LNCaP clone FGC (cell line): ENCODE measurements around the gene PRCC.

Source experiments
- DNase-seq: peaks from one replicate; pipeline ENCODE4 v3.0.0-alpha.2; 2011; ENCODE audit warnings: low read depth
- H3K4me3 ChIP-seq: 2 replicates; pipeline ENCODE4 v1.5.1; 2011; ENCODE audit warnings: mild to moderate bottlenecking, low read depth, low read length, control low read depth
- TF ChIP-seq, protein P1 (sequence below): IDR thresholded peaks from 2 replicates; pipeline ENCODE4 v1.5.1; 2012; ENCODE audit warnings: mild to moderate bottlenecking; ENCODE audit not compliant: control insufficient read depth, insufficient read depth; ENCODE audit errors: extremely low read depth

The PRCC gene

DNA sequence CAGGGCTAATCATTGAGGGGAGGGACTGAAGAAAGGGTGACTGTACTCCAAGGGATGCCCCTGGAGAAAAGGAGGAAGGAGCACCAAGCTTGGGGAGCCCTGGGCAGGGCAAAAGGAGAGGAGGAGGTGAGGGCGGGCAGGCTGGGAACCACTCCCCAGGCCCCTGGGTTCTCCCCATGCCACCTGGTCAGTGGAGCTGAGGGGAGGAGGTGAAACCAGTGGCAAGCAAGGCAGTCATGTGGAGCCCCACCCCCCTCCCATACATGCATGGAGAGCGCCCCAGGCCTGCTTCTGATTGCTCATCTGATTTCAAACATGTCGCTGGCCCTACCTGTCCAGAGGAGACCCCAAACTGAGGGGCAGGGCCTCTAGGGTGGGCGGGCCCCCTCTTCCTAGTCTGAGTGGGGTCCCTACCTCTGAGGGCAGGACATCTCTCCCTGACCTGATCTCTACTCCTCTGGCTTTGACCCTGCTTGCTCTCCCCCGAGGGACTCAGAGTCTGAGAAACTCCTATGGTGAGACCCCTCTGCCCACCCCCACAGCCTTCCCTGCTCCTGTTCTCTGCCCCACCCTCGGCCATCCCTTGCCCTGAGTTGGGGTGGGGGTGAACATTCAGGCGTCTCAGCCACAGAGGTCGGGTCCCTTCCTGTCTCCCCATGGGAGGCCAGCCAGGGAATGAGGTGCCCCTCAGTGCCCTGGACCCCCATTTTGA lies 73.0 kb downstream of the PRCC start:
- H3K4me3 ChIP-seq, result no peak overlapping the region
- TF ChIP-seq, protein P1, sequence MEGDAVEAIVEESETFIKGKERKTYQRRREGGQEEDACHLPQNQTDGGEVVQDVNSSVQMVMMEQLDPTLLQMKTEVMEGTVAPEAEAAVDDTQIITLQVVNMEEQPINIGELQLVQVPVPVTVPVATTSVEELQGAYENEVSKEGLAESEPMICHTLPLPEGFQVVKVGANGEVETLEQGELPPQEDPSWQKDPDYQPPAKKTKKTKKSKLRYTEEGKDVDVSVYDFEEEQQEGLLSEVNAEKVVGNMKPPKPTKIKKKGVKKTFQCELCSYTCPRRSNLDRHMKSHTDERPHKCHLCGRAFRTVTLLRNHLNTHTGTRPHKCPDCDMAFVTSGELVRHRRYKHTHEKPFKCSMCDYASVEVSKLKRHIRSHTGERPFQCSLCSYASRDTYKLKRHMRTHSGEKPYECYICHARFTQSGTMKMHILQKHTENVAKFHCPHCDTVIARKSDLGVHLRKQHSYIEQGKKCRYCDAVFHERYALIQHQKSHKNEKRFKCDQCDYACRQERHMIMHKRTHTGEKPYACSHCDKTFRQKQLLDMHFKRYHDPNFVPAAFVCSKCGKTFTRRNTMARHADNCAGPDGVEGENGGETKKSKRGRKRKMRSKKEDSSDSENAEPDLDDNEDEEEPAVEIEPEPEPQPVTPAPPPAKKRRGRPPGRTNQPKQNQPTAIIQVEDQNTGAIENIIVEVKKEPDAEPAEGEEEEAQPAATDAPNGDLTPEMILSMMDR, result no peak
- no peak for DNase-seq

- no peak for DNase-seq
- TF ChIP-seq, protein P1, result no peak
- H3K4me3 ChIP-seq, result no peak overlapping the region
Observed at GRCh38 chr1:156840898-156841279, 73.6 kb downstream of the PRCC start.

DNA sequence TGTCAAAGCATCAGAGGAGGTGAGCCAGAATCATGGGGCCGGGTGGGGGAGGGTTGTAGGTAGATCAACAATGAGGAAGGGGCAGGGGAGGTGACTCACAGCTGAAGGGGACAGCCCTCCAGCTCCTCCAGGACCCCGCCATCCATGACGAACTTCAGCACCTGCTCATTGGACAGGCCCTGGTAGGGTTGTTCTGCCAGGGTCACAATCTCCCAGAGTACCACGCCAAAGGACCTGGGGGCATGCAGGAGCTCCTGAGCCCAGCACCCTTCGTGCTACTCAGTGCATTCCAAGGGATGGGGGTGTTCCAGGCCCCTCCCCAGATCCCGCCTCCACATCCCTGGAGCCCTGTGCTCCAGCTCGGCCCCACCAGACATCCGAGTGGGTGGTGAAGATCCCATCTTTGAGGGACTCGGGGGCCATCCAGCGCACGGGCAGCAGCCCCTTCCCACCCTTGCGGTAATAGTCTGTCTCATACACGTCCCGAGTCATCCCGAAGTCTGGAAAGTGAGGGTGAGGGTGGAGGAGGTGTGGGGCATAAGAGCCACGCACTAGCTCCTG lies 74.0 kb downstream of the PRCC start:
- TF ChIP-seq, protein P1, result no peak
- no peak for DNase-seq
- H3K4me3 ChIP-seq, result no peak overlapping the region

- DNase-seq, result no peak
- H3K4me3 ChIP-seq, result no peak overlapping the region
- TF ChIP-seq, protein P1, result no peak
Observed at GRCh38 chr1:156842618-156843300, 75.4 kb downstream of the PRCC start.

DNA sequence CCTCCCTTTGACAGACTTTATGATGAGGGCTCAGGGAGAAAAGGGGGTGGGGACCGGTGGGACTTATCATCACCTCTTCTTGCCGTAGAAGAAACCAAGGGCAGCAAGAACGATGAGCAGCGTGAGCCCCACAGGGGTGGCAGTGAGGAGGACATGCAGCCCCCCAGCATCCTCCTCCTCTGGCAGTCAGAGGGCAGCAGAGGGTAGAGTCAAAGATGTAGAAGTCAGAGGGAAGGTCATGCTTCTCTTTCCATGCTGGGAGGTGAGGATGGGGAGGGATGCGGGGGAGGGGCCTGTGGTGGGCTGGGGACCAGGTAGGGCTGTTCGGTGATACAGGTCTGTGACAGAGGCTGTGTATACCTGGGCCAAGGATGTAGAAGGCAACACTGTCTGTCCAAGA lies 76.8 kb downstream of the PRCC start:
- TF ChIP-seq, protein P1, result no peak
- no peak for DNase-seq
- H3K4me3 ChIP-seq, result no peak overlapping the region

DNA sequence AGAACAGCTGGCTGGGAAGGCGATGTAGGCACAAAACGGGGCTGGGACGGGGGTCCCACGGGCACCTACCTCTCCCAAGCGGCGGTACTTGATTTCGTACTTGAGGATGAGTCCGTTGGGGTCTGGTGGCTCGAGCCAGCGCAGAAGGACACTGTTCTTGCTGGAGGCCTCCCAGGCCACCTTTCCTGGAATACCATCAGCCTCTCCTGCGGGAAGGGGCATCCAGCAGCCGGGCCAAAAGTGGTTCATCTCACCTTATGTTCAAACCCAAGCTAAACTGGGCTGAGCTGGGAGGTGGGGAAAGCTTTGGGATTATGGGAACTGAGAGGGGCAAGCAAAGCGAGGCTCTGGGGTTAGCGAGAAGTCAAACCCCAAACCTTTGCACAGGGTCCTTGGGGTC lies 77.3 kb downstream of the PRCC start:
- H3K4me3 ChIP-seq, result no peak overlapping the region
- TF ChIP-seq, protein P1, result no peak
- no peak for DNase-seq
